Measurements from ENCODE around the gene MATN4. TPM values are rescaled to one million over a fixed set of nuclear protein-coding genes. Genes with fewer than 3 reads are reported as not detected.
"Not testable (repeated sequence)": the region's sequence is repeated elsewhere in the genome, so short reads cannot be mapped to it uniquely, and the experiment has no call there.

Gene MATN4
- 1 to 10 TPM in 2 of 10 donors, under 1 TPM in 8; 0.34 to 2.5 (median 0.63) TPM for polyA plus RNA-seq (ENCODE audit: insufficient read length in 10 of 10)
- long read RNA-seq, donor 1, result 0 reads
- long read RNA-seq, donor 2, partial matches to known transcripts, result 0 of 1 reads
- long read RNA-seq, donor 2, other reads (novel, unspliced or antisense), result 0 of 1 reads
- long read RNA-seq, donor 3, result 0 reads
- long read RNA-seq, donor 4, partial matches to known transcripts, result 0 of 1 reads
- long read RNA-seq, donor 4, other reads (novel, unspliced or antisense), result 0 of 1 reads
- long read RNA-seq, donor 5, result 0 reads
- long read RNA-seq, donor 6, result 0 reads
- long read RNA-seq, donor 7, result 0 reads
- long read RNA-seq, donor 8, partial matches to known transcripts, result 0 of 1 reads
- long read RNA-seq, donor 8, other reads (novel, unspliced or antisense), result 0 of 1 reads
- long read RNA-seq, donor 9, result 0 reads

GRCh38 chr20:45308117-45308778 lies at the start of gene MATN4:
Gene MATN4 (minus strand): TSS chr20:45308299. CDS start chr20:45305582, 2,717 bp downstream.
- peak in 2 of 3 donors; percentile 27 to 57 for DNase-seq

- no peak for DNase-seq
Measured at GRCh38 chr20:45355209-45356084, 47.3 kb upstream of the MATN4 start.

GRCh38 chr20:45354423-45355208 lies 46.5 kb upstream of the MATN4 start:
- DNase-seq, result no peak

- DNase-seq, result no peak
Measured at GRCh38 chr20:45353746-45354145, 45.6 kb upstream of the MATN4 start.

GRCh38 chr20:45352729-45353128 lies 44.6 kb upstream of the MATN4 start:
- no peak for DNase-seq

GRCh38 chr20:45350795-45351194 lies 42.7 kb upstream of the MATN4 start:
- DNase-seq, result not testable (repeated sequence)

- no peak for DNase-seq
Measured at GRCh38 chr20:45350217-45350616, 42.1 kb upstream of the MATN4 start.

GRCh38 chr20:45347936-45348778 lies 40.1 kb upstream of the MATN4 start, which contains the start of gene SDC4:
Gene SDC4 (minus strand): TSS chr20:45348424. CDS start chr20:45348384, 40 bp downstream.
- DNase-seq, result peak in 1 of 3 donors; percentile 67

- no peak for DNase-seq
Measured at GRCh38 chr20:45347297-45347935, 39.3 kb upstream of the MATN4 start.

- DNase-seq, result no peak
Measured at GRCh38 chr20:45346851-45347250, 38.8 kb upstream of the MATN4 start.

- no peak for DNase-seq
Measured at GRCh38 chr20:45346291-45346718, 38.2 kb upstream of the MATN4 start.

GRCh38 chr20:45345104-45345936 lies 37.2 kb upstream of the MATN4 start:
- DNase-seq, result no peak

- DNase-seq, result peak in 1 of 3 donors; percentile 66
Measured at GRCh38 chr20:45344168-45344860, 36.2 kb upstream of the MATN4 start.

- DNase-seq, result no peak
Measured at GRCh38 chr20:45343532-45344167, 35.6 kb upstream of the MATN4 start.

GRCh38 chr20:45342855-45343531 lies 34.9 kb upstream of the MATN4 start:
- DNase-seq, result no peak

GRCh38 chr20:45341939-45342854 lies 34.1 kb upstream of the MATN4 start:
- DNase-seq, result peak in 1 of 3 donors; percentile 37

Data from muscle of back (tissue), 13 donors.